ENCODE measurements around the gene PHTF2.

- TF ChIP-seq CTCF (IDR thresholded peaks at IDR 0.05) (no peak), POLR2A (IDR thresholded peaks at IDR 0.05; ENCODE audit: low read depth) (no peak)
Measured at GRCh38 chr7:77858278-77858677, 59.7 kb downstream of the PHTF2 start.
